NCI-H1436 (cell line): Measurements from ENCODE around the gene COX20.

ENCODE experiments used
- DNase-seq: peaks from one replicate; lab custom pipeline; 2025; lab: John Stamatoyannopoulos, UW

The COX20 gene

DNA sequence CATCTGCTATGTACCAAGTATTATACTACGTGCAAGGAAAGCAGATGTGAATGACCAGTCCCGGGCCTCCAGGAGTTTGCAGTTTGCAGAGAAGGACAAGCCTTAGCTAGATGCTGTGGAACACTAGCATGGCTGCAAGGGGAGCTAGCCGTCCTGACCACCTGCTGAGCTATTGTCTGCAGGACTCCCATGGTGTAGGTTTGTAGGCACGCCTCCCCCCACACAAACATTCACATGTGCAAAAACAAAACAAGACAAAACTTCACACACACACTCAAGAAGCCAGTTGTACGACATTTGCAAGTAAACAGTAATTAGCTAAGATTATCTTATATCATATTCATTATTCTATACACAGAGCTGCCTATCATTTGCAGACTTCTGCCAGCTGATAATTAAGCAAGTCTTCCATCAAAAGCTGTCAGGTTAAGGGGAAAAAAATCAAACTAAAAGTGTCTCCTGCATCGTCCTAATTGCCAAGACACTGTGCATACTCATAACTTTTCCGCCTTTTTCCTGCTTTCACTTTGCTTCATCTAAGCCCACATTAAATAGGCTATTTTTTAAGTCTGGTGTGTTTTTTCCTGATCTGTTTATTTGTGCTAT is 39.6 kb downstream of the COX20 start:
- DNase-seq: no peak

DNA sequence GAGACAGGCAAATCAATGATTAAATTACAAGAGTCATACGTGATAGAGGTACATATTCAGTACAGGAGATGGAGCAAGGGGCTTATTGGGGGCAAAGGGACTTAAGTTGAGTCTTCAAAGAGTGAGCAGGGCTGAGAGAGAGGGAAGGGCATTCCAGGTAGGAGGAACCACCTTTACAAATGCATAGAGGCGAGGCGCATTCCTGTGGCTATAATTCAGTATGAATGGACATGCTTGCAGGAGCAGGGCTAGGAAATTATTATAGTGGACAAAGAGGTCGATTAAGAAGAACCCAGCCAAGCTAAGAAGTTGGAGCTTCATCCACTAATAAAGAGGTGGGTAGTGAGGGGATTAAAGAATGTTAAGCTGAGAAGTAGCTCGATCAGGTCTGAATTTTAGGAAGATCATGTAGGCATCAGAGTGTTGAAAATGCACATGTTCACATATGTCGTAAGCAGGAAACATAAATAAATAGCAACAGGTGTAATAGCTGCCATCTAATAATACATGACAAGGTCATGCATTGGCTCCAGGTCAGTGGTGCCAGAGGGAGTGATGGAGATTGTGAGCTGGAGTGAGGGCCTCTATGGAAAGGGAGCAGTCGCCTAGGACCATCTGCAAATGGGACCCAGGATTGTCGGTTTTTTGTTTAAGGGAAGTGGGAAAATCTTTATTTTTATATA is 40.9 kb downstream of the COX20 start:
- no peak for DNase-seq

DNA sequence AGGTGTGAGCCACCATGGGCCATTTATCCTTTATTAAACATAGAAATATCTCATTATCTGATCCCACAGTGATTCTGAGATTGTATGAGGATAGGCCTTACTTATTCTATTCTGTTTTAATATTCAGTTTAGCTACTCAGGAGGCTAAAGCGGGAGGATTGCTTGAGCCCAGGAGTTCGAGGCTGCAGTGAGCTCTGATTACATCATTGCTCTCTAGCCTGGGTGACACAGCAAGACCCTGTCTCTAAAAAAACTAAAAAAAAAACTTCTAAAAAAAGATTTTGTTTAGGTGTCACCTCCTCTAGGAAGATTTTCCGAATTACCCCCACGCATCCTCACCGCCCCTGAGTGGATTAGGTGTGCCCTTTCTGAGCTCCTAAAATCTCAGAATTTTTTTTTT is 43.2 kb downstream of the COX20 start:
- no peak for DNase-seq

DNA sequence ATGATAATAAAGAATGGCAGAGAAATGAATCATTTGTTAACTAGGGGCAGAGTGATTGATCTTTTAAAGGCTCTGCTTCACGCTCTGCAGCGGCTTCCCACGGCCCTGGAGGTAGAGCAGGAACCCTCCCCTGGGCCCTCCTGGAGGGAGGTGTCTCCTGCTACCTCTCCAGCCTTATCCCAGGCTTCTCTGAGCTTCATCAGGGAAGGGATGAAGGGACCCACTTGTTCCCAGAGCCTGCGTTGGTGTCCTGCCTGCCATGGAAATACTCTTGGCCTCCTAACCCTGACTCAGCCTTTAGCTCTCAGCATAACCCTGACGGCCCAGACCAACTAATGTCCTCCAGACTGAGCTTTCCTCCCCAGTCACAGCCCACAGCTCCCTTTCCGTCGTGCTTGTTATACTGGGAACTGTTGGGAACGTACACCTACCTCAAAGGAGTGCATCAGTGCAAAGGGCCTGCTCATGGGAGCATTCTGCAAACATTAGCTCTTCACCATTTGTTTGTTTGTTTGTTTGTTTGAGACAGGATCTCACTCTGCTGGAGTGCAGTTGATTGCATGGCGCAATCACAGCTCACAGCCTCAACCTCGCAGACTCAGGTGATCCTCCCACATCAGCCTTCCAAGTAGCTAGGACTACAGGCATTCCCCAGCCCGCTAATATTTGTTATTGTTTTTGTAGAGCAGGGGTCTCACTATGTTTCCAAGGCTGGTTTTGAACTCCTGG is 46.3 kb downstream of the COX20 start:
- no peak for DNase-seq

DNA sequence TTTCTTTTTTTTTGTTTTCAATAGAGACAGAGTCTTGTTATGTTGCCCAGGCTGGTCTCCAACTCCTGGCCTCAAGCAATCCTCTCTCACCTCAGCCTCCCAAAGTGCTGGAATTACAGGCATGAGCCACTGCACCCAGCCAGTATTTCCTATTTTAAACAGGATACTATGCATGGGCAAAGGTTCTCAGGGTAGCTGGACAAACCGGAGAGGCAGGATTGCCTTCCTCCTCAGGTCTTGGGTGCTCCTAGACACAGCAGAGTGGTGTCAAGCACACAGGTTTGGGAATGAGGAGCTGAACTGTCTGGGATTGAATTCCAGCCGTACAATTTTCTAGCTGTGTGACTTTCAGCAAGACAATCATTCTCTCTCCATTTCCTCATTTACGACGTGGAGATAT is 51.8 kb downstream of the COX20 start:
- DNase-seq: no peak

DNA sequence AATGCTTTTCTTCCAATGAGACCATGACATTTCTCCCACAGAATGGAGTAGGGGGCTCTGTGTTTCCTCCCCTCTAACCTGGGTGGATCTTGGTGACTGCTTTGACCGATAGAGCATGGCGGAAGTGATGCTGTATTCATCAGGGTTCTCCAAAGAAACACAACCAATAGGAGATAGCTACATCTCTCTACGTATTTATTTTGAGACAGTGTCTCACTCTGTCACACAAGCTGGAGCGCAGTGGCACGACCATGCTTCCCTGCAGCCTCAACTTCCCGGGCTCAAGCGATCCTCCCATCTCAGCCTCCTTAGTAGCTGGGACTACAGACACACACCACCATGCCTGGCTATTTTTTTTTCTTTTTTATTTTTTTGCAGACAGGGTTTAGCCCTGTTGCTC is 58.4 kb downstream of the COX20 start:
- no peak for DNase-seq
